ENCODE data around the gene PCYT1A. TPM values are rescaled to one million over a fixed set of nuclear protein-coding genes. Genes with fewer than 3 reads are reported as not detected.
"Not testable (repeated sequence)": the region's sequence is repeated elsewhere in the genome, so short reads cannot be mapped to it uniquely, and the experiment has no call there.

Gene PCYT1A
- total and polyA plus RNA-seq, 2 experiments from 2014 or later = 38.3 to 96.3 TPM

DNA sequence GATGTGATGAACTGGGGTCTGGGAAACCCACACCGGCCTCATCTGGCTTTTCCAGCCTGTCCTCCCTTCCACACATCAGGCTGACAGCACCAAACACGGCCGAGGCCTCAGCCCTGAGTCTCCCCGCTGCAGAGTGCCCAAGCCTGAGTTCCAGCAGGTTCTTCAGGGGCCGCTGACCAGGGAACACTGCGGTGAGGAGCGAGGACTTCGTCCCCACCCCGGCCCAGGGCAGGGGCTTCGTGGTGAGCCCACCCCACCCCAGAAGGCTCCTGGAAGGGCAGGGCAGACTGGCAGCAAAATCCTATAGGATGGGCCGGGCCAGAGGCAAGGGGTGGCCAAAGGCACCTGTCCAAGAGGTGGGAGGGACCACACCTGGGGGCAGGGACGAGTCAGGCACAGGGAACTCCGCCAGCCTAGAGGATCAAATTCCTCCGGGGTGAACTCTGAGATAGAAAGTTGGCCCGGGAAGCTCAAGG, 71.4 kb downstream of the PCYT1A start, which contains the start of gene SLC51A:
Gene SLC51A, plus strand, starts transcription at position 446 of the 476 bp plus-strand sequence. CDS start 179 bp downstream, outside the sequence.
- 46 to 48% methylated on average over 15 of the region's 15 CpGs for WGBS, 2 experiments (ENCODE audit: low coverage in 1 of 2, low lambda C conversion rate in 2 of 2, missing lambda C conversion rate in 2 of 2)
- Histone ChIP-seq H3K27ac (no peak within 1 kb of the TSS), H3K9me3 (ENCODE audit: low read depth) (no peaks in the 10 kb centered on the region), H4K20me1 (ENCODE audit: insufficient read depth) (no peaks in the 10 kb centered on the region), H2AFZ (no peak within 1 kb of the TSS), H3K4me1 (ENCODE audit: insufficient read depth) (peaks cover 6% of the 10 kb centered on the region; the same call in 1 of the 2 replicates), H3K79me2 (ENCODE audit: insufficient read depth) (no peaks in the 10 kb centered on the region), H3K36me3 (ENCODE audit: low read depth) (no peaks in the 10 kb centered on the region), H3K9me2 (ENCODE audit: insufficient read depth) (no peaks in the 10 kb centered on the region), H3K9ac (no peak within 1 kb of the TSS), H3K4me2 (ENCODE audit: unreplicated experiment) (no peak within 1 kb of the TSS), H3K27me3 (replicated peaks; ENCODE audit: insufficient read depth) (no peaks in the 10 kb centered on the region), H3K4me3 (no peak within 1 kb of the TSS), H3F3A (ENCODE audit: insufficient read depth) (peaks cover 13% of the 10 kb centered on the region; the same call in 1 of the 2 replicates)
- in situ Hi-C loops (cut with MboI) = no loop called here
- TF ChIP-seq EZH2 (IDR thresholded peaks at IDR 0.05; ENCODE audit: insufficient read depth, poor library complexity, severe bottlenecking) (no peak), EZH2phosphoT487 (IDR thresholded peaks at IDR 0.05; ENCODE audit: insufficient read depth, low read depth) (no peak)
- DNase-seq = no peak

DNA sequence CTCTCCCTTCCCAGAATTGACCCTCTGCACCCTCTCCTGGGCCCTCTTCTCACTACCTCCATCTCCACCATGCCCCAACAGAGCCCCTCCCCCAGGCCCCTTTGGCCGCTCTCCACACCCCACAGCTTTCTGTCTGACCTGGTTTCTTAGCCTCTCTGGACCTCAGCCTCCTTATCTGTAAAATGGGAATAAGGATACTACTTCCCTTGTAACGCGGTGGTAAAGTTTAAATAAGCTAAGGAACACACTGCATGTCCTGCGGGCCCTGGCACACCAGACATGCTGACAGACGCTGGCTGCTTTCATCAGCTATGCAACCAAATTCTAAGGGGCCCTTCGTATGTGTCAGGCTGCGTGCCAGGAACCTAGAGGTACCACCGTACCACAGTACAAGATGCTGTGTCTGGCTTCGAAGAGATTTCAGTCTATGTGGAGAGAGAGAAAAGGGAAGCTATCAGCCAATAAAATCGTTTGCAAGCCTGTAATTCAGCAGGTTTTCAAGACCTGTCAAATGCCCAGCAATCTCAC, 72.0 kb downstream of the PCYT1A start:
- Histone ChIP-seq H3K4me1 (ENCODE audit: insufficient read depth) (peaks cover 6% of the 10 kb centered on the region; the same call in 1 of the 2 replicates), H3K4me3 (no peak overlapping the region), H3K9me2 (ENCODE audit: insufficient read depth) (no peaks in the 10 kb centered on the region), H3K4me2 (ENCODE audit: unreplicated experiment) (no peak overlapping the region), H3F3A (ENCODE audit: insufficient read depth) (peaks cover 13% of the 10 kb centered on the region; the same call in 1 of the 2 replicates), H3K36me3 (ENCODE audit: low read depth) (no peaks in the 10 kb centered on the region), H2AFZ (no peak overlapping the region), H3K9me3 (ENCODE audit: low read depth) (no peaks in the 10 kb centered on the region), H3K27ac (no peak overlapping the region), H3K9ac (no peak overlapping the region), H3K79me2 (ENCODE audit: insufficient read depth) (no peaks in the 10 kb centered on the region), H3K27me3 (replicated peaks; ENCODE audit: insufficient read depth) (no peaks in the 10 kb centered on the region), H4K20me1 (ENCODE audit: insufficient read depth) (no peaks in the 10 kb centered on the region)
- in situ Hi-C loops (cut with MboI) = no loop called here
- no peak for DNase-seq
- 69 to 70% methylated on average over 10 of the region's 10 CpGs for WGBS, 2 experiments (ENCODE audit: low coverage in 1 of 2, low lambda C conversion rate in 2 of 2, missing lambda C conversion rate in 2 of 2)
- TF ChIP-seq EZH2phosphoT487 (IDR thresholded peaks at IDR 0.05; ENCODE audit: insufficient read depth, low read depth) (no peak), EZH2 (IDR thresholded peaks at IDR 0.05; ENCODE audit: insufficient read depth, poor library complexity, severe bottlenecking) (no peak)

DNA sequence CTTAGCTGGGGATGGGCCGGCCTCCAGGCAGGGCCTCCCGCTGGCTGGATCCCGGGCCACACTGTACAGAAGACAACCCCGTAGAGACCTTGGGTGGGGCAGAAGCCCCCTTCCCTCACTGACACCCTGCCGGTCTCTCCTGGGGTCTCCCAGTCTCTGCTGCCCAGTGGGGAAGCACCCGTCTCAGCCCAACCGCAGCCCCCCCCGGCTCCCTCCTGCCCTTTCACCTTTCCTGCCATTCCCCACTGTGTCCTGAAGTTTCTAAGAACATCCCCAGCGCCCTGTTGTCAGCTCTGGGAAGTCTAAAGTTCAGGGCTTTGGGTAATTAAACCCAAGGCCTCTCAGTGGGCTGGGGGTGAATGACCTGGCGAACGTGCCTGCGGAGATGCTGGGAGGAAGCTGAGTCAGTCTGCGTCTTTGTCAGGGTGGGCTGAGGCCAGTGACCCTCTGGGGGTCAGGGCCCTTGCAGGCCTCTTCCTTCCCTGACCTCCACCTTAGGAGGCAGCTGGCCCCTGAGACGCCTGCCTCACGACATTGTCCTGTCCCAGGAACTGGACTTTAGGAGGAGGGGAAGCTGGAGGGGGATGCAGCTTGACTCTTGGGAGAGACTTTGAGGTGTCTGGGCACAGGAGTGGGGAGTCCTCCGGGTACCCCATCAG, 72.6 kb downstream of the PCYT1A start:
- WGBS, 2 experiments (ENCODE audit: low coverage in 1 of 2, low lambda C conversion rate in 2 of 2, missing lambda C conversion rate in 2 of 2) = 77 to 80% methylated on average over 14 to 16 of the region's 16 CpGs
- Histone ChIP-seq H4K20me1 (ENCODE audit: insufficient read depth) (no peaks in the 10 kb centered on the region), H3K4me1 (ENCODE audit: insufficient read depth) (peaks cover 6% of the 10 kb centered on the region; the same call in 1 of the 2 replicates), H3K36me3 (ENCODE audit: low read depth) (no peaks in the 10 kb centered on the region), H3K9me2 (ENCODE audit: insufficient read depth) (no peaks in the 10 kb centered on the region), H3K27me3 (replicated peaks; ENCODE audit: insufficient read depth) (no peaks in the 10 kb centered on the region), H3K4me3 (no peak overlapping the region), H3K9ac (no peak overlapping the region), H3F3A (ENCODE audit: insufficient read depth) (peaks cover 13% of the 10 kb centered on the region; the same call in 1 of the 2 replicates), H3K4me2 (ENCODE audit: unreplicated experiment) (no peak overlapping the region), H3K79me2 (ENCODE audit: insufficient read depth) (no peaks in the 10 kb centered on the region), H2AFZ (no peak overlapping the region), H3K27ac (no peak overlapping the region), H3K9me3 (ENCODE audit: low read depth) (no peaks in the 10 kb centered on the region)
- TF ChIP-seq EZH2 (IDR thresholded peaks at IDR 0.05; ENCODE audit: insufficient read depth, poor library complexity, severe bottlenecking) = no peak
- TF ChIP-seq EZH2phosphoT487 (IDR thresholded peaks at IDR 0.05; ENCODE audit: insufficient read depth, low read depth) = no peak
- DNase-seq = no peak
- in situ Hi-C loops (cut with MboI) = no loop called here

DNA sequence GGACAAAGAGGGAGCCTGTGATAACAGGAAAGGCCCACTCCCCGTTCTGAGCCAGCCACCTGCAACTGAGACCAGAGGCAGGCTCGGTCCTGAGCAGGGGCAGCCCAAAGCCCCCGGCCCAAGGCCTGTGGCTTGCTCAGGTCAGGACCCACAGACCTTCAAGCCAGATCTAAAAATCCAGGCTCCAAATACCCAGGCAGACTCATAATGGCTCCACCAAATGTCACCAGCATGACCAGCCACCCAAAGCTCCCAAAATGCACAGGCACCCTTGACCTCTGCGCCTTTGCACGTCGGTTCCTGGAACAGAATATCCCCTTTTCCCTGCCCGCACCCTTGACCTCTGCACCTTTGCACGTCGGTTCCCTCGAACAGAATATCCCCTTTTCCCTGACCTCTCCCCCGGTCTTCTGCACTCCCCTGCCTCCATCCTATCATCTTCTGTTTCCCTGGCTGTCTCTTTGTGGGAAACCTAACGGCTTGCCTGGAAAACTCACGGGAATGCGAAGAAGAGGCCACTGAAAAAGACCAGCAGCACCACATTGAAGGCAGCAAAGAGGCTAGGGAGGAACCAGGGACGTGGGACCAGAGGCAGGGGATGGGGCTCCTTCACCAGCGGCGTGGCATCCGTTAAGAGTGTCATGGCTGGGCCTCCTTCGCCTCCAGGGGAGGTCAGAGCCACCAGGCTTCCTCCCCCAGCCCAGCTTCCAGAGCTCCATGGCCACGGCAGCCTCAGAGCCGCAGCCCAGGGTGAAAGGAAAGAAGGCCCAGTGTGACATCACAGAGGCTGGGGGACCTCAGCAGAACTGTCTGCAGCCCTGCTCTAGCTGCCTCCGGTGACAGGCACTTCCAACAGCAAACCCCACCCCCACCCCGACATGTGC, 76.6 kb downstream of the PCYT1A start, which contains the start of gene ZDHHC19:
Gene ZDHHC19, minus strand, starts transcription at position 728 of the 884 bp plus-strand sequence. Its CDS starts 85 bp downstream, at position 643.
- no peak for TF ChIP-seq EZH2phosphoT487 (IDR thresholded peaks at IDR 0.05; ENCODE audit: insufficient read depth, low read depth)
- no peak for TF ChIP-seq EZH2 (IDR thresholded peaks at IDR 0.05; ENCODE audit: insufficient read depth, poor library complexity, severe bottlenecking)
- Histone ChIP-seq H2AFZ (no peak within 1 kb of the TSS), H3K9ac (no peak within 1 kb of the TSS), H4K20me1 (ENCODE audit: insufficient read depth) (no peaks in the 10 kb centered on the region), H3K4me1 (ENCODE audit: insufficient read depth) (no peaks in the 10 kb centered on the region), H3K9me2 (ENCODE audit: insufficient read depth) (no peaks in the 10 kb centered on the region), H3K4me3 (no peak within 1 kb of the TSS), H3K36me3 (ENCODE audit: low read depth) (no peaks in the 10 kb centered on the region), H3K4me2 (ENCODE audit: unreplicated experiment) (no peak within 1 kb of the TSS), H3K79me2 (ENCODE audit: insufficient read depth) (no peaks in the 10 kb centered on the region), H3F3A (ENCODE audit: insufficient read depth) (no peaks in the 10 kb centered on the region), H3K27me3 (replicated peaks; ENCODE audit: insufficient read depth) (no peaks in the 10 kb centered on the region), H3K9me3 (ENCODE audit: low read depth) (no peaks in the 10 kb centered on the region), H3K27ac (no peak within 1 kb of the TSS)
- DNase-seq = no peak
- in situ Hi-C loops (cut with MboI) = no loop called here
- WGBS, 2 experiments (ENCODE audit: low coverage in 1 of 2, low lambda C conversion rate in 2 of 2, missing lambda C conversion rate in 2 of 2) = 60 to 63% methylated on average over 23 of the region's 23 CpGs

DNA sequence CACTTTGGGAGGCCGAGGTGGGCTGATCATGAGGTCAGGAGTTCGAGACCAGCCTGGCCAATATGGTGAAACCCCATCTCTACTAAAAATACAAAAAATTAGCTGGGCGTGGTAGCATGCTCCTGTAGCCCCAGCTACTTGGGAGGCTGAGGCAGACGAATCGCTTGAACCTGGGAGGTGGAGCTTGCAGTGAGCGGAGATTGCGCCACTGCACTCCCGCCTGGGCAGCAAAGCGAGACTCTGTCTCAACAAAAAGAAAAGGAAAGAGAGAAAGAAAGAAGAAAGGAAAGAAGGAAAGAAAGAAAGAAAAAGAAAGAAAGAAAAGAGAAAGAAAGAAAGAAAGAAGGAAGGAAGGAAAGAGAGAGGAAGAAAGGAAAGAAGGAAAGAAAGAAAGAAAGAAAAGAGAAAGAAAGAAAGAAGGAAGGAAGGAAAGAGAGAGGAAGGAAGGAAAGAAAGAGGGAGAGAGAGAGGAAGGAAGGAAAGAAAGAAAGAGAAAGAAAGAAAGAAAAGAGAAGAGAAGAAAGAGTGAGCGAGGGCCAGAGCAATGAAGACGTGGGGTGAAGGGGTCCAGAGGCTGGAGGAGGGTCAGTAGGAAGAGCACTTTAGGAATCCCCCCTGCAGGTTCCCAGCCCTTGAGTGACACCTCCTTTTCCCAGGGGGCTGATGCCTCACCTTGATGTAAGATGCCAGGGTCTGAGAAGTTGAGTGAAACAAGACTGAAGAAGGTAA, 77.4 kb downstream of the PCYT1A start:
- 70 to 72% methylated on average over 11 of the region's 11 CpGs for WGBS, 2 experiments (ENCODE audit: low coverage in 1 of 2, low lambda C conversion rate in 2 of 2, missing lambda C conversion rate in 2 of 2)
- H3F3A ChIP-seq (ENCODE audit: insufficient read depth); H3K4me2 ChIP-seq (ENCODE audit: unreplicated experiment); H3K9ac ChIP-seq; H2AFZ ChIP-seq; H3K9me2 ChIP-seq (ENCODE audit: insufficient read depth); H3K79me2 ChIP-seq (ENCODE audit: insufficient read depth); DNase-seq; H3K27me3 ChIP-seq (replicated peaks; ENCODE audit: insufficient read depth); H3K4me1 ChIP-seq (ENCODE audit: insufficient read depth); H3K36me3 ChIP-seq (ENCODE audit: low read depth); in situ Hi-C loops (cut with MboI); H3K4me3 ChIP-seq; H4K20me1 ChIP-seq (ENCODE audit: insufficient read depth); H3K27ac ChIP-seq; H3K9me3 ChIP-seq (ENCODE audit: low read depth): not testable (repeated sequence)

All from GM23248 (cell line).